T47D (cell line): ENCODE results near the gene MS4A6A.
"Not testable (repeated sequence)": the region's sequence is repeated elsewhere in the genome, so short reads cannot be mapped to it uniquely, and the experiment has no call there.

Source experiments
- DNase-seq, 2 experiments: peaks; one replicate each; pipeline versions ENCODE4 v3.0.0 to v3.0.0-alpha.2; 2011 to 2012; ENCODE audit warnings: low read depth in 1 of 2, low spot score in 1 of 2
- JUND ChIP-seq: IDR thresholded peaks from 2 replicates; pipeline ENCODE4 v1.6.1; 2012; ENCODE audit warnings: low read depth
- in situ Hi-C: cut with HindIII; loops from 2 replicates; pipeline ENCODE4 v1.10.0; 2016; ENCODE audit warnings: low sequenced_read_pairs, low pct_unique_long_range_greater_than_20kb

Gene MS4A6A

GRCh38 chr11:60168306-60168705 lies 14.6 kb downstream of the MS4A6A start:
- in situ Hi-C loops = no loop called here
- DNase-seq = no peak
- TF ChIP-seq JUND = no peak

- in situ Hi-C loops = no loop called here
- no peak for TF ChIP-seq JUND
- DNase-seq = no peak
These were observed 16.9 kb downstream of the MS4A6A start for GRCh38 chr11:60165951-60166350.

DNA sequence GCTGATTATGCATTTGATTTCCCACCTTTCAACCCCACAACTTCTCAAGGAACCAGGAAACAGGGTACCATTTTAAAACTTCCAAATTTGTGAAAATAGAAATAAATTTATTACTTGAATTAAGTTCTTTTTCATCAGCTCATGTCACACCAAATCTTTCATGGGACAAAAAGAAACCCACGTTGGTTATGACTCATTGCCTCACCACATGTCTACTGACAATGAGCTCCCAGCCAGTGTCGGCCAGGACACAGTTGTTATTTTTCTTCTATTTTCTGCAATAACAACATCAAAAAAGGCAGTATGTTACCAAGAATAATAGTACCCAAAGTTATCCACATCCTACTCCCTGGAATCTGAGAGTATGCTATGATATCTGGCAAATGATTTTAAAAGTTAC lies 17.3 kb downstream of the MS4A6A start:
- no peak for TF ChIP-seq JUND
- in situ Hi-C loops = no loop called here

GRCh38 chr11:60164550-60165075 lies 18.3 kb downstream of the MS4A6A start:
- DNase-seq = no peak
- in situ Hi-C loops = no loop called here
- no peak for TF ChIP-seq JUND

More for the DNA sequence above, 17.3 kb downstream of the MS4A6A start:
- no peak for DNase-seq

GRCh38 chr11:60161766-60162165 lies 21.1 kb downstream of the MS4A6A start:
- no peak for DNase-seq
- in situ Hi-C loops = no loop called here
- no peak for TF ChIP-seq JUND

DNA sequence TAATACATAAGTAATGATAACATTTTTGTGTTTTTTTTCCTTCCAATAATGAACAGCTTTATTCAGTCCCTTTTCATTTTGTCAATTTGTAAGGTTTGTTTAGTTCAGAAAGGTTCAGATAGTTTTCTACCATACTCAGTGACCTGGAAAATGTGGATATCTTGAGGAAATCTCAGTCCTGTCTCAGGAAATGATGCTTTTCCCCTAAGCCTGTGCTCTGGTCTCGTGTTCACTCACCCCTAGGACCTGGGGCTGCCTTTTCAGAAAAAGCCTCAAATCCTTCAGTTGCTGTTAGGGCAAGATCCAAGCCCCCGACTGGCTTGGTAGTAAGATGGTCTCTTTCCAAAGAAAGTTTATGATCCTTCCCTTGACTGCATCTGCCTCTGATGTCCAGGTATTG lies 21.8 kb downstream of the MS4A6A start:
- in situ Hi-C loops = no loop called here
- no peak for DNase-seq
- TF ChIP-seq JUND = no peak

DNA sequence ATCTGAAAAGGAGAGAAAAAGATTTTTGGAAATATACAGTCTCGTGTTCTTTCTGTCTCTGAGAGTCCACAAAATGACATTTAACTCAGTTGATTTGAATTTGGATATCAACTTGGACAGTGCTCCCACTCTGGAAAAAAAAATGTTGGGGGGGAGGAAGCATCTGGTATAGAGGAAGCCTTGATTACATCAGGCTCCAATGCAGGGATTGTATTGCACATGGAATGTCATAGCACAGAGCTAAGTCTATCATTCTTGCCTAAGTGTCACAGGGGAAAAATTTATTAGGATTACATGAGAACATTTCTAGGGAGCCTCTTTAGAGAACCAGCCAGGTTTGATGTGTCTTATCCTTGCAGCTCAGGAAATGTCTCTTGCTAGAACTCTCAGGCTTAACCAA lies 23.0 kb downstream of the MS4A6A start:
- no peak for TF ChIP-seq JUND
- in situ Hi-C loops = no loop called here
- DNase-seq = no peak

DNA sequence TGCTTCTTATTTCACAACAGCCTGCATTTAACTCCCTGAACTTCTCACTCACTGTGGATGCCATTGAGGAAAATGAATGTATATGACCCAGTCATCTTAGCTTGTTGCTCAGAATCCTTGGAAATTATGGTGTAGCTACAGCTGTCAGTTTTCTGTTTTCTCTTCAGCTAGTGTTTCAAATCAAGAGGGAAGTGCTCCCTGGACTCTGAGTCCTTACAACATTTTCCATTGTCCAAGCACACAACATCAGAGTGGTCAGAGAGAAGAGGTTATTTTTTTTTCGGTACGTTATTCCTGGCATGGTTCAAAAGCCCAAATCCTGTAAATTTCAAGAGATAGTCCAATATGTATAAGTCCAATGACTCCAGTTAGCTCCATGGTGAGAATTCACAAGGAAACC lies 23.6 kb downstream of the MS4A6A start:
- in situ Hi-C loops = no loop called here
- DNase-seq = no peak
- no peak for TF ChIP-seq JUND

- DNase-seq = no peak
- in situ Hi-C loops = no loop called here
- TF ChIP-seq JUND = no peak
These were observed 24.2 kb downstream of the MS4A6A start for GRCh38 chr11:60158636-60159035.

- no peak for DNase-seq
- TF ChIP-seq JUND = no peak
- in situ Hi-C loops = no loop called here
These were observed 27.0 kb downstream of the MS4A6A start for GRCh38 chr11:60155931-60156330.

DNA sequence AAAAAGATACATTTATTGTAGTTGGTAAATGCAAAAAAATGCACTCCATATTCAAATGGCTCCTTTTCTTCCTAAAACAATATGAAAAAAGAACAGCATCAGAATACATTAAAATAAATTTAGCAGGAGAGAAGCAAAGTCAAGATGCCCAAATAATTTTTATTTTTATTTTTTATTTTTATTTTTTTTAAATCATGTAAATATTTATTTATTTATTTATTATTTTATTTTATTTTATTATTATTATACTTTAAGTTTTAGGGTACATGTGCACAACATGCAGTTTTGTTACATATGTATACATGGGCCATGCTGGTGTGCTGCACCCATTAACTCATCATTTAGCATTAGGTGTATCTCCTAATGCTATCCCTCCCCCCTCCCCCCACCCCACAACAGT lies 30.2 kb downstream of the MS4A6A start:
- in situ Hi-C loops, DNase-seq: not testable (repeated sequence)

DNA sequence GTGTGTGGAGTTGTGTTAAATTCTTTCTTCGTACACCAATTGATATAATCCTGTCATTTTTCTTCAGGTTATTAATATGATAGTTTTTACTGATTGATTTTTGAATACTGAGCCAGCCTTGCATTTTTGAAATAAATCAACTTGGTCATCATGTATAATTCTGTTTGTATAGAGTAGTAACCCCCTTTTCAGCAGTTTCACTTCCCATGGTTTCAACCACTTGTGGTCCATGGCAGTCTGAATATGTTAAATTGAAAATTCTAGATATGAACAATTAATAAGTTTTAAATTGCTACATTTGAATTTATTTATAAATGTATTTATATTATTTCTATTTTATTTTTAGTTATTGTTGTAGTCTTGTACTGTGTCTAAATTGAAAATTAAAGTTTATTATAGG lies 32.6 kb downstream of the MS4A6A start:
- TF ChIP-seq JUND = no peak
- in situ Hi-C loops = no loop called here
- no peak for DNase-seq

GRCh38 chr11:60145677-60146076 lies 37.2 kb downstream of the MS4A6A start:
- no peak for TF ChIP-seq JUND
- in situ Hi-C loops = no loop called here
- no peak for DNase-seq

- no peak for TF ChIP-seq JUND
- DNase-seq = no peak
- in situ Hi-C loops = no loop called here
These were observed 39.1 kb downstream of the MS4A6A start for GRCh38 chr11:60143768-60144167.

- no peak for DNase-seq
- no peak for TF ChIP-seq JUND
- in situ Hi-C loops = no loop called here
These were observed 49.0 kb downstream of the MS4A6A start for GRCh38 chr11:60133917-60134316.
